B cell (primary cell): Measurements from ENCODE around the gene SCFD1. TPM values are rescaled to one million over a fixed set of nuclear protein-coding genes. Genes with fewer than 3 reads are reported as not detected.

Source experiments
- ATAC-seq: fragments of 200-7000 bp; cut with Tn5 transposase; one replicate; pipeline ENCODE4 v1.10.0; 2021; ENCODE audit warnings: low read depth, mild to moderate bottlenecking, moderate number of reproducible peaks, moderate library complexity
- CTCF ChIA-PET: fragments of 350-600 bp; sonication (Branson Sonifier 250); formaldehyde crosslinking; loops from one replicate; lab custom pipeline; 2021; ENCODE audit warnings: antibody characterized with exemption, inconsistent platforms; lab: Charles Lee
- POLR2A ChIA-PET: fragments of 350-600 bp; sonication (Branson Sonifier 250); formaldehyde crosslinking; loops from one replicate; lab custom pipeline; 2021; ENCODE audit warnings: antibody characterized with exemption; lab: Charles Lee
- DNase-seq: peaks from one replicate; pipeline ENCODE4 v3.0.0; 2013
- H2AFZ ChIP-seq: 2 replicates; pipeline ENCODE4 v1.6.1; 2012; ENCODE audit warnings: mild to moderate bottlenecking, low read depth, low read length; ENCODE audit not compliant: insufficient read depth, poor library complexity, severe bottlenecking
- H3K27ac ChIP-seq, 2 donors: 1 replicate in 1 of 2; 2 replicates in 1 of 2; pipeline ENCODE4 v1.5.1; 2012 to 2013; ENCODE audit warnings: low read length in 2 of 2, mild to moderate bottlenecking in 2 of 2, moderate library complexity in 1 of 2
- H3K27me3 ChIP-seq, 4 experiments: fragments of 200-600 bp in 1 of 4; sonication (generic) in 1 of 4; replicated peaks in 1 of 4; 1 replicate in 2 of 4; 2 replicates in 2 of 4; pipeline versions ENCODE4 v1.6.1 to v1.7.0; 2013 to 2016; ENCODE audit warnings: low read length in 3 of 4, mild to moderate bottlenecking in 2 of 4, mixed read lengths in 1 of 4, moderate library complexity in 1 of 4; ENCODE audit not compliant: insufficient read depth in 4 of 4, control insufficient read depth in 3 of 4; ENCODE audit errors: control extremely low read depth in 1 of 4
- H3K36me3 ChIP-seq, 2 experiments: replicated peaks in 1 of 2; 1 replicate in 1 of 2; 2 replicates in 1 of 2; pipeline versions ENCODE4 v1.6.1 to v1.7.1; 2013; ENCODE audit warnings: low read length in 1 of 2; ENCODE audit not compliant: insufficient read depth in 2 of 2, control insufficient read depth in 1 of 2; ENCODE audit errors: control extremely low read depth in 1 of 2, extremely low read depth in 1 of 2
- H3K4me1 ChIP-seq, 2 donors: fragments of 200-600 bp in 1 of 2; sonication (generic) in 1 of 2; 1 replicate in 1 of 2; 2 replicates in 1 of 2; pipeline versions ENCODE4 v1.5.1 to v1.6.1; 2013 to 2017; ENCODE audit warnings: low read length in 2 of 2; ENCODE audit not compliant: control insufficient read depth in 2 of 2, insufficient read depth in 2 of 2
- H3K4me2 ChIP-seq: replicated peaks from 2 replicates; pipeline ENCODE3; 2012; ENCODE audit warnings: mild to moderate bottlenecking, low read depth, low read length; ENCODE audit not compliant: poor library complexity, severe bottlenecking
- H3K4me3 ChIP-seq, 5 experiments: fragments of 200-600 bp in 1 of 5; sonication (generic) in 1 of 5; 1 replicate in 3 of 5; 2 replicates in 2 of 5; pipeline versions ENCODE4 v1.5.1 to v1.7.0; 2011 to 2016; ENCODE audit warnings: low read length in 4 of 5, mild to moderate bottlenecking in 4 of 5, low read depth in 2 of 5, control low read depth in 1 of 5, moderate library complexity in 1 of 5; ENCODE audit not compliant: insufficient read depth in 1 of 5; ENCODE audit errors: control extremely low read depth in 1 of 5, extremely low read depth in 1 of 5
- H3K79me2 ChIP-seq: fragments of 200-600 bp; sonication (generic); one replicate; pipeline ENCODE4 v1.6.0; 2016; ENCODE audit warnings: low read length; ENCODE audit not compliant: control insufficient read depth, insufficient read depth
- H3K9ac ChIP-seq: fragments of 200-600 bp; sonication (generic); 2 replicates; pipeline ENCODE4 v1.6.1; 2017; ENCODE audit warnings: mild to moderate bottlenecking, low read length, moderate library complexity
- H3K9me3 ChIP-seq, 3 donors: one replicate each; pipeline versions ENCODE4 v1.6.1 to v1.7.1; 2013; ENCODE audit warnings: low read length in 2 of 3; ENCODE audit not compliant: control insufficient read depth in 2 of 3, insufficient read depth in 1 of 3; ENCODE audit errors: control extremely low read depth in 1 of 3
- H4K20me1 ChIP-seq: 2 replicates; pipeline ENCODE4 v1.6.0; 2012; ENCODE audit warnings: mild to moderate bottlenecking, low read length; ENCODE audit not compliant: insufficient read depth, control insufficient read depth, poor library complexity, severe bottlenecking
- H3K27ac Mint-ChIP-seq: one replicate; pipeline ENCODE4 v1.8.0; 2021; ENCODE audit warnings: mixed read lengths
- H3K27me3 Mint-ChIP-seq: one replicate; pipeline ENCODE4 v1.8.0; 2021; ENCODE audit warnings: mixed read lengths
- H3K4me1 Mint-ChIP-seq: one replicate; pipeline ENCODE4 v1.8.0; 2021; ENCODE audit warnings: mixed read lengths
- H3K4me3 Mint-ChIP-seq: one replicate; pipeline ENCODE4 v1.8.0; 2021; ENCODE audit warnings: mixed read lengths
- H3K9me3 Mint-ChIP-seq: one replicate; pipeline ENCODE4 v1.8.0; 2022; ENCODE audit warnings: mixed read lengths; ENCODE audit not compliant: insufficient read depth
- EZH2 ChIP-seq: IDR thresholded peaks from 2 replicates; pipeline ENCODE4 v1.6.1; 2012; ENCODE audit warnings: borderline replicate concordance, low read depth, mild to moderate bottlenecking, moderate library complexity, low read length; ENCODE audit not compliant: insufficient read depth, poor library complexity, severe bottlenecking
- WGBS: methylation state at CpG from one replicate; pipeline ENCODE4 v1.1.5; 2013; ENCODE audit warnings: missing lambda C conversion rate; ENCODE audit not compliant: insufficient coverage; 5-methylcytosine and 5-hydroxymethylcytosine counted together
- intact Hi-C: fragments of 100-400 bp; cut with micrococcal nuclease; formaldehyde crosslinking; loops from one replicate; pipeline ENCODE4 v1.10.0; 2022
- polyA plus RNA-seq: library from polyadenylated mRNA; depleted of rRNA; stranded (reverse); fragments of >200 nt; gene quantifications from 2 replicates; pipeline ENCODE4 v1.2.3, GENCODE V29; 2012
- total RNA-seq, 2 donors: library from RNA; stranded (reverse); fragments of 120-200 nt in 1 of 2; gene quantifications; 1 replicate in 1 of 2; 2 replicates in 1 of 2; pipeline versions ENCODE4 v1.2.3 to v1.2.4, GENCODE V29; 2013 to 2022
- TF ChIP-seq, protein P1 (sequence below): fragments of 200-600 bp; IDR thresholded peaks from one replicate; pipeline ENCODE4 v1.8.0; 2022; ENCODE audit warnings: antibody characterized with exemption, mild to moderate bottlenecking

SCFD1 gene
- total and polyA plus RNA-seq, 2 donors (not counting 1 experiment from before 2014, with no cell fraction given), result 23.1 to 73.0 TPM

DNA sequence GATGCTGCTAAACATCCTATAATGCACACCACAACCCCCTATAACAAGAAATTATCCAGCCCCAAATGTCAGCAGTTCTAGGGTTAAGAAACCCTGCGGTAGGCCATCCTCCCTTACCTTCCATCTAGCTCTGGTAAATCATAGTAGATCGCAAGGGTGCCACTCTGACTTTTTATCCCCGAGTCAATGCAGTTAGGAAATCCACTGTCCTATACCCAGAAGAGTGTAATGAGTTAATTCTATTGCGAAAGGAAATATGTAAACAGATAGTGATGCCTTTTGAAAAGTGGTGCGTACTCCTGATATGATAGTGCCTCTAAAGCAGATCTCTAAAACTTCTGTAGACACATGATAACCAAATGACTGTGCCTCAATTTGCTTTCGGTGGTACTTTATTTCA lies 29.8 kb downstream of the SCFD1 start:
- Histone ChIP-seq H3K4me1 (no peaks in the 10 kb centered on the region), H3K9ac (no peak overlapping the region), H3K9me3 (no peaks in the 10 kb centered on the region), H3K27me3 (no peaks in the 10 kb centered on the region), H3K27ac (no peak overlapping the region), H3K79me2 (peaks cover 3% of the 10 kb centered on the region), H3K4me2 (no peak overlapping the region), H3K4me3 (no peak overlapping the region), H3K36me3 (peaks cover 4 to 51% of the 10 kb centered on the region in 2 experiments), H4K20me1 (no peaks in the 10 kb centered on the region), H2AFZ (no peak overlapping the region)
- DNase-seq (no peak), ATAC-seq (no peak)
- TF ChIP-seq, protein P1, sequence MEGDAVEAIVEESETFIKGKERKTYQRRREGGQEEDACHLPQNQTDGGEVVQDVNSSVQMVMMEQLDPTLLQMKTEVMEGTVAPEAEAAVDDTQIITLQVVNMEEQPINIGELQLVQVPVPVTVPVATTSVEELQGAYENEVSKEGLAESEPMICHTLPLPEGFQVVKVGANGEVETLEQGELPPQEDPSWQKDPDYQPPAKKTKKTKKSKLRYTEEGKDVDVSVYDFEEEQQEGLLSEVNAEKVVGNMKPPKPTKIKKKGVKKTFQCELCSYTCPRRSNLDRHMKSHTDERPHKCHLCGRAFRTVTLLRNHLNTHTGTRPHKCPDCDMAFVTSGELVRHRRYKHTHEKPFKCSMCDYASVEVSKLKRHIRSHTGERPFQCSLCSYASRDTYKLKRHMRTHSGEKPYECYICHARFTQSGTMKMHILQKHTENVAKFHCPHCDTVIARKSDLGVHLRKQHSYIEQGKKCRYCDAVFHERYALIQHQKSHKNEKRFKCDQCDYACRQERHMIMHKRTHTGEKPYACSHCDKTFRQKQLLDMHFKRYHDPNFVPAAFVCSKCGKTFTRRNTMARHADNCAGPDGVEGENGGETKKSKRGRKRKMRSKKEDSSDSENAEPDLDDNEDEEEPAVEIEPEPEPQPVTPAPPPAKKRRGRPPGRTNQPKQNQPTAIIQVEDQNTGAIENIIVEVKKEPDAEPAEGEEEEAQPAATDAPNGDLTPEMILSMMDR, result no peak
- TF ChIP-seq EZH2, result no peak
- Mint-ChIP-seq H3K27ac (no peak overlapping the region), H3K4me3 (no peak overlapping the region), H3K4me1 (no peaks in the 10 kb centered on the region), H3K27me3 (no peaks in the 10 kb centered on the region), H3K9me3 (no peaks in the 10 kb centered on the region)
- no CpG with 5 or more reads among the region's 6 CpGs for WGBS
- ChIA-PET CTCF (no interaction called here), POLR2A (no interaction called here)
- intact Hi-C loops, result no loop called here

DNA sequence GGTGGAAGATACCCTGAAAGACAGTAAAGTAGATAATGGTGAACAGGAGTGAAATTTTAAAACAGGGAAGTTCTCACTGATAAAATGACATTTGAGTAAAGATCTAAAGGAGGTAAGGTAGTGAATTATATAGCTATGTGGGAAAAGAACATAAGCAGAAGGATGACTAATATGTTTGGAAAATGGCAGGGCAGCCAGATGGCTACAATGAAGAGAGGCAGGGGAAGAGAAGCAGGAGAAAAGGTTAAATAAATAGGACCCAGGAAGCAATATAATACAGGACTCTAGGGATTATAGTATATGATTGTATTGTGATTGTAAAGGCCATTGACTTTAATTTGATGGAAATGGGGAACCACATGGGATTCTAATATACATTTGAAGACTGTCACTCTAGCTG lies 33.0 kb downstream of the SCFD1 start:
- no peak overlapping the region for H3K9ac ChIP-seq
- no peaks in the 10 kb centered on the region for H4K20me1 ChIP-seq
- no peaks in the 10 kb centered on the region for H3K4me1 ChIP-seq
- no peak overlapping the region for H2AFZ ChIP-seq
- no peak overlapping the region for H3K4me3 ChIP-seq
- Mint-ChIP-seq H3K27ac (no peak overlapping the region), H3K4me3 (no peak overlapping the region), H3K27me3 (no peaks in the 10 kb centered on the region), H3K4me1 (no peaks in the 10 kb centered on the region), H3K9me3 (no peaks in the 10 kb centered on the region)
- H3K27me3 ChIP-seq, result no peaks in the 10 kb centered on the region
- ATAC-seq, result no peak
- no peak overlapping the region for H3K4me2 ChIP-seq
- ChIA-PET POLR2A (no interaction called here), CTCF (interaction anchor here (0.5 to 2.7 kb wide), 6 partner anchors 10 to 700 kb away, joined by 3 to 9 read pairs (median 3); no protein-coding TSS in a partner anchor)
- no peak for DNase-seq
- H3K9me3 ChIP-seq, result no peaks in the 10 kb centered on the region
- no peak overlapping the region for H3K27ac ChIP-seq
- TF ChIP-seq, protein P1, result no peak
- TF ChIP-seq EZH2, result no peak
- peaks cover 6 to 50% of the 10 kb centered on the region in 2 experiments for H3K36me3 ChIP-seq
- no peaks in the 10 kb centered on the region for H3K79me2 ChIP-seq
- intact Hi-C loops, result no loop called here
